GM21619 (cell line): Measurements from ENCODE around the gene SOX2.

Experiments used
- ATAC-seq: cut with Tn5 transposase; IDR thresholded peaks from one replicate; pipeline ENCODE4 v1.9.1; 2021; ENCODE audit not compliant: unreplicated experiment

Gene SOX2

DNA sequence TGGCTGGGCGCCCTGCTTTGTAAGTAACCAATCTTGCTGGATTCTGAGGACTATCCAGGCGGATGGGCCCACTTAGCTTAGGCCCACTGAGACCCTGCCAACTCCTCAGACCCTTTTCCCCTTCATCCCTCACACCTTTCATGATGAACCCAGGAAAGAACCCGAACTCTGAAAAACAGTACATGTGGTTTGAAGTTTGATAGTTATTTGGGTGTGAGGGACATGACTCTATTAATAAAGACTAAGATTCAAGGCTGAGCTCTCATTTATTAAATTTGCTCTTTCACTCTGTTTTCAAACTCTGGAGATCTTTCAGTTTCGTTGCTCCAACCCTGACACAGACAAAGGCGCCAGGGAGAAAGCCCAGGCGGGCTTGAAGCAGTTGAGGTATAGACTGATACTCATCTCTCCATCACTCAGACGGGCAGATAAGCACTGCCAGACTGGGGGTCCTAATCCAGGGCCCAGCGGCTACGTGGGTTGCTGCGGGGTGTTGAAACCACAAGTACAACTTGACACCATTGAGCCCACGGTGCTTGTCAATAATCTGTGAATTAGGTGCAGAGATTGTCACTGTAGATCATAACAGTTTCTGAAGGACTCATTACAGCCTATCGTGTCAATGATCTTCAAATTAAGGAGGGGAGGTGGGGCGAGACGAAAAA is 7.2 kb upstream of the SOX2 start:
- no peak for ATAC-seq

DNA sequence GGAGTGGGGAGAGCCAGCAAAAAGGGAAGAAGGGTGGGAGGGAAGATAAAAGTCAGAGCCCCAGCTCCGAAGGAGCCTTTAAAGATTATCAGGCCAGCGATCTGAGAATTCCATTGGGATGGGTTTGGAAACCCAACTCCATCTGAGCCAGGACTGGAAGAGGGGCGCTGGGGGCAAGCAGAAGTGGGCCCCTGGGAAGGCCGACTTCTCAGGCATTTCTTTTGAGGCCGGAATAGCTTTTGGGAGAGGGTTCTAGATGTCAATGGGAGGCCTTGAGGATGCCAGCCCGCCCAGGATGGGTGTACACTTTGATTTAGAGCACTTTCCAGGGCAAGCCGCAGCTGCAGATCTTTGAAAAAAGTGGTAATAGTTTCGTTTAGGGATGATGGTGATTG is 6.6 kb upstream of the SOX2 start:
- no peak for ATAC-seq

DNA sequence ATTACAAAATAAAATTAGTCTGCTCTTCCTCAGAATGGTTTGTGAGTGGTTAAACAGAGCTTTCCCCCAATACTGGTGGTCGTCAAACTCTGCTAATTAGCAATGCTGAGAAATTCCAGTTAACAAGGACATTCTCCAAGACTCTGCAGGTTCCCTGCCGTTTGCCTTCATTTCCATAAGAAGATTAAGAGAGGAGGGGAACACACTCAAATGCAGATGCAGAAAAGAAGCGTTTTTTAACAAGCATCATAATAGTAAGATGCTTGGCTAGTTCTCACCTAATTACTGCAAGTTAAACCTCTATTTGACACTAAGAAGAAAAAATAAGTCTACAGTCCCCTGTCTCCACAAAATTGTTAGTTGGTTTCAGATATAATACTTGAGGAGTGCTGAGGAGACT is 3.7 kb upstream of the SOX2 start:
- no peak for ATAC-seq

DNA sequence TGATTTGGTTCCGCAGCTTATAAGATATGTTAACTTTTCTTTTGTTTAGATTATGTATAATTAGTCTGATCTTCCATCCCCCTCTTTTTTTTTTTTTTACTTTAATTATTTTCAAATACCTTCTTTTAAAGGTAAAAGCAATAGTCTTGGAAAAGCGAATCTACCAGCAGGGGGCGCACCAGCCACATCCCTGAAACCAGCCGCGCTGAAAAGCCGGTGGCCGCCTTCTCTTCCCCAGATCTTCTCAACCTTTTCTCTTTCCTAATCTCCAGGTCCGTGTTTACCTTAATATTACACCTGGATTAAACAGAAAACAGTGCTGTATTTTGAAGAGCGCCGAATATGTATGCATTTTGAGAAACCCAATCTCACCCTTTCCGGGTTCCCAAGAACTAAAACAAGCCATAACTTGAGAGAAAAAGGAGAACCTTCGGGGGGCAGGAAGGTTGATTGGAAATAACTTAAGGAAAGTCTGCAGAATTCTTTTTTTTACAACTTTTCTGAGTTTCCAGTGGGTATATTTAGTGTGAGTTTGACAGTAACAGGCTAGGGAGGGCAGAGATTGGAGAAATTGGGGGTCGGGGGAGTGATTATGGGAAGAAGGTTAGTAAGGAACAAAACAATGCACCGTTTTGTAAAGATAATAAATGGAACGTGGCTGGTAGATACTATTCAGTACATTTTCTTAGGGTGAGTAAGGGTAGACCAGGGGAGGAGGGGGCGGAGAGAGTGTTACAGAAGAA is 2.0 kb upstream of the SOX2 start:
- peak; percentile 60 for ATAC-seq

DNA sequence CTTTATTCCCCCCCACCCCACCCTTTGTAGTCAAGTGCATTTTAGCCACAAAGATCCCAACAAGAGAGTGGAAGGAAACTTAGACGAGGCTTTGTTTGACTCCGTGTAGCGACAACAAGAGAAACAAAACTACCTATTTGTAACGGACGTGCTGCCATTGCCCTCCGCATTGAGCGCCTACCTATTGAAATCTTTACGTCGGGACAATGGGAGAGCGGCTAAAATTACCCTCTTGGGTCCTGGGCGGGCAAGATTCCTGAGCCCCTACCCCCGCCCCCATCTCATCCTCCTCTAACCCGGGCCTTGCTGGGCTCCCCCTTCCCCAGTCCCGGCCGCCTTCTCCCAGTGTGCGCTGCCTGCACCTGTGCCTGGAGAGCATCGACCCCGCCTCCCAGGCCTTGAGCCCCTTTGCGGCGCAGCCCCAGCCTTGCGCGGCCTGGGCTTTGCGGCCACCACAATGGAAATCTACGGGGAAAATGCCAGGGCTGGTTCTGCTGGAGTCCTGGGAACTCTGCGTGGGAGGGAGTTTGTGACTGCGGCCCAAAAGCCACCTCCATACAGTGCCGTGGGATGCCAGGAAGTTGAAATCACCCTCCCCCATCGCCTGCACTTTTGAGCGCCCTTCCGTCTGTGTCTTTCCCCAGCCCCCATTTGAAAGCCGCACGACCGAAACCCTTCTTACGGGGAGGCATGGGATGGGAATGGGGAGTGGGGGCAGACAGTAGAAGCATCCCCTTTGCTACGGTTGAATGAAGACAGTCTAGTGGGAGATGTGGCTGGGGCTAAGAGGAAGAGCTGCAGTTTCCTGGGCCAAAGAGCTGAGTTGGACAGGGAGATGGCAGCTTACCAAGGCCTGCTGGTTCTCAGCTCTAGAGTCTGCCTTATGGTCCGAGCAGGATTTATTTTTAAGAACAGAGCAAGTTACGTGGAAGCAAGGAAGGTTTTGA is 1.1 kb upstream of the SOX2 start:
- ATAC-seq: no peak

DNA sequence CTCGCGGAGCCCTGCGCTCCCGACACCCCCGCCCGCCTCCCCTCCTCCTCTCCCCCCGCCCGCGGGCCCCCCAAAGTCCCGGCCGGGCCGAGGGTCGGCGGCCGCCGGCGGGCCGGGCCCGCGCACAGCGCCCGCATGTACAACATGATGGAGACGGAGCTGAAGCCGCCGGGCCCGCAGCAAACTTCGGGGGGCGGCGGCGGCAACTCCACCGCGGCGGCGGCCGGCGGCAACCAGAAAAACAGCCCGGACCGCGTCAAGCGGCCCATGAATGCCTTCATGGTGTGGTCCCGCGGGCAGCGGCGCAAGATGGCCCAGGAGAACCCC is 464 bp downstream of the SOX2 start:
- ATAC-seq: no peak

DNA sequence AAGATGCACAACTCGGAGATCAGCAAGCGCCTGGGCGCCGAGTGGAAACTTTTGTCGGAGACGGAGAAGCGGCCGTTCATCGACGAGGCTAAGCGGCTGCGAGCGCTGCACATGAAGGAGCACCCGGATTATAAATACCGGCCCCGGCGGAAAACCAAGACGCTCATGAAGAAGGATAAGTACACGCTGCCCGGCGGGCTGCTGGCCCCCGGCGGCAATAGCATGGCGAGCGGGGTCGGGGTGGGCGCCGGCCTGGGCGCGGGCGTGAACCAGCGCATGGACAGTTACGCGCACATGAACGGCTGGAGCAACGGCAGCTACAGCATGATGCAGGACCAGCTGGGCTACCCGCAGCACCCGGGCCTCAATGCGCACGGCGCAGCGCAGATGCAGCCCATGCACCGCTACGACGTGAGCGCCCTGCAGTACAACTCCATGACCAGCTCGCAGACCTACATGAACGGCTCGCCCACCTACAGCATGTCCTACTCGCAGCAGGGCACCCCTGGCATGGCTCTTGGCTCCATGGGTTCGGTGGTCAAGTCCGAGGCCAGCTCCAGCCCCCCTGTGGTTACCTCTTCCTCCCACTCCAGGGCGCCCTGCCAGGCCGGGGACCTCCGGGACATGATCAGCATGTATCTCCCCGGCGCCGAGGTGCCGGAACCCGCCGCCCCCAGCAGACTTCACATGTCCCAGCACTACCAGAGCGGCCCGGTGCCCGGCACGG is 991 bp downstream of the SOX2 start:
- no peak for ATAC-seq

DNA sequence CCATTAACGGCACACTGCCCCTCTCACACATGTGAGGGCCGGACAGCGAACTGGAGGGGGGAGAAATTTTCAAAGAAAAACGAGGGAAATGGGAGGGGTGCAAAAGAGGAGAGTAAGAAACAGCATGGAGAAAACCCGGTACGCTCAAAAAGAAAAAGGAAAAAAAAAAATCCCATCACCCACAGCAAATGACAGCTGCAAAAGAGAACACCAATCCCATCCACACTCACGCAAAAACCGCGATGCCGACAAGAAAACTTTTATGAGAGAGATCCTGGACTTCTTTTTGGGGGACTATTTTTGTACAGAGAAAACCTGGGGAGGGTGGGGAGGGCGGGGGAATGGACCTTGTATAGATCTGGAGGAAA is 1.5 kb downstream of the SOX2 start:
- no peak for ATAC-seq

DNA sequence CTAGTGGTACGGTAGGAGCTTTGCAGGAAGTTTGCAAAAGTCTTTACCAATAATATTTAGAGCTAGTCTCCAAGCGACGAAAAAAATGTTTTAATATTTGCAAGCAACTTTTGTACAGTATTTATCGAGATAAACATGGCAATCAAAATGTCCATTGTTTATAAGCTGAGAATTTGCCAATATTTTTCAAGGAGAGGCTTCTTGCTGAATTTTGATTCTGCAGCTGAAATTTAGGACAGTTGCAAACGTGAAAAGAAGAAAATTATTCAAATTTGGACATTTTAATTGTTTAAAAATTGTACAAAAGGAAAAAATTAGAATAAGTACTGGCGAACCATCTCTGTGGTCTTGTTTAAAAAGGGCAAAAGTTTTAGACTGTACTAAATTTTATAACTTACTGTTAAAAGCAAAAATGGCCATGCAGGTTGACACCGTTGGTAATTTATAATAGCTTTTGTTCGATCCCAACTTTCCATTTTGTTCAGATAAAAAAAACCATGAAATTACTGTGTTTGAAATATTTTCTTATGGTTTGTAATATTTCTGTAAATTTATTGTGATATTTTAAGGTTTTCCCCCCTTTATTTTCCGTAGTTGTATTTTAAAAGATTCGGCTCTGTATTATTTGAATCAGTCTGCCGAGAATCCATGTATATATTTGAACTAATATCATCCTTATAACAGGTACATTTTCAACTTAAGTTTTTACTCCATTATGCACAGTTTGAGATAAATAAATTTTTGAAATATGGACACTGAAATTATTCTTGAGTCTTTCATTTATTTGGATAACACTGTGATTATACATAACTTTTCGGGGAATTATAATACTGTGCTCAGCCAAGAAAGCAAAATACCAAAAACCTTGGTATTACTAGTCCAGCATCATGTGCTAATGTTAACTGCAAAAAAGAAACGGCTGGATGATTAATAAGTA is 2.2 kb downstream of the SOX2 start:
- no peak for ATAC-seq

DNA sequence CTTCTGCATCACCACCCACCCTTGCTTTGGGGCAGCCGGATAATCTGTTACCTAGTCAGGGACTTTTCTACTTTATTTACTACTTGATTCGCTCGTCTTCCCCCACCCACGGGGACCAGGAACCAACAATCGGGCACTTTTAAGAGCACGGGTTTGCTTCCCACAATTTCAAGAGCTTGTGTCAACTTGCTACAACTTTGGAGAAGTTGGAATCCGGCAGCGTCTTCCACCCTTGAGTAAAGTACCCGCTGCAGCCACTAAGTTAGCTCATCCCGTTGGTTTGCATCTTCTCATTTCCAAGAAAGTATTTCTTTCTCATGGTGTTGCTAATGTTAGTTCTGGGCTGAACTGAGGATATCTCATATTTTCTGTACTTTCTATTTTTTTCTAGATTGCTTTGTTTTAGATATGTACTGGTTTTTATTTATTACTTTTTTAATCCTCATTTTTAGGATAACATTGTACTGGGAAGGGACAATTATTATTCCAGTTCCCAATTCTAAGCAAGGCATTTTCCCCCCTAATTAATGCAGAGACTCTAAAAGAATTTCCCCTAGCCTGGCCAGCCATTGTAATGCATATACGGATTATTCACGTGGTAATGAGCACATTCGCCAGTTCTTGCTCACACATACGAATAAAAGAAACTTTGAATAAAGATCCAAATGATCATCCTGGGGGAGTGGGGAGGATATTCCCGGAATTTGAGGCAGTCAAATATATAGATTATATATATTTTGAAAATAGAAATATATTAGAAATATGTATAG is 4.0 kb downstream of the SOX2 start:
- no peak for ATAC-seq

DNA sequence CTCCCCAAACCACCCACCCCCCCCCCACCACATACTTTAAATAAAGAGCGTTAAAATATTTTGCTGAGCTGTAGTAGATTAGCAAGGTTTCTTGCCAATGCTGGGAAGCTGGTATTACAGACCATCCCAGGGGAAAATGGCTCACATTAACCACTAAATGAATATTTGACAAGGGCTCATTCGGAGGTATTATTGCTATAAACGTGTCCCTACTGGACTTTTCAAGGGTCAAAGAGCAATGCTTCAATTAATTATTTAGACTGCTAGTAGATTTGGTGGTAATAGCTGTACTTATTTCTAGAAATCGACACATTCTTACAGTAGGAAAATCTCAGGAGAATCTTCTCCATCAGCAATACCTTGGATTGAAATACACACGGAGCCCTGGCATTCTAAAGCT is 5.2 kb downstream of the SOX2 start:
- no peak for ATAC-seq

DNA sequence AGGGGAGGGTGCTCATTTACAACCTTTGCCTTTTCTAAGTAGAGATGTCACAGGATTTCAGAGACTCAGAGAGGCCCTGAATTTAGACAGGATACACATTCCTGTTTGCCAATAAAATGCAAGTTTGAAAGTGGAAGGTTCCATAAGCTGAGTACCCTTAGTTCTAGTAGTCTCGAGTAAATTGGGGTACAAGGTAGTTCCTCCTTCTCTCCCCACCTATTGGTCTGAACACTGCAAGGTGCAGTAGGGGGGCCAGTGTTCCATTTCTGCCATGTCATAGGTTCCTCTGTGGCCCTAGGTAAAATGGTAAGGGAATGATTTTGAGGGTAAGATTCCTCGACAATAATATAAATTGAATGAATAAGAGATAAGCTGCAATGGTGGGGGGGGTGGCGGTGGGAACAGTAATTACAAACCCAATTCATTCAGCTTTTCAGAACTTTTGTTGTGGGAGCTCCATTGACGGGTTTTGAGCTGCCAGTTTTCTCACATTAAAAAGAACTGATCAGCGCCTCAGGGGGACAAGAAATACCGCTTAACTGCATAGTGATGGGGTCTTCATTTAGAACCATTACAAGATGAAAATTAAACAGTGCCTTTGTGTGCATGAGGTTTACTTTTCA is 5.9 kb downstream of the SOX2 start:
- ATAC-seq: no peak

DNA sequence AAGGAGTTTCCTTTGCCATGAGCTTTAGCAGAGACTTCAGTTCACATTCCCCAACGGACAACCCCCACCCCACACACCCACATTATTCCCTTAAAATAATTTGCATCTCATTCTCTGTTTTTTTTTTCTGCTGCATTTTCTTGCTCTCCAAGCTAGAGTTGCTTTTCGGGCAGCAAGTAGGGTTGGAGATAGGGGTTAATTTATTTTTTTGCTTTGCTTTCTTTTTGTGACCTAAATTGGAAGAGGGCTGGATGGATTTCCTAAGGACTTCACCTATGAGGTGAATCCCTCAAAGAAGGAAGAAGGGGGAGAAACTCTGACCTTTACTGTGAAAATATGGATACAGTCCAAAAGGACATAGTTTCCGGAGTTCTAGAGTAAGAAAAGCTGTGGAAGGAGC is 6.6 kb downstream of the SOX2 start:
- no peak for ATAC-seq

DNA sequence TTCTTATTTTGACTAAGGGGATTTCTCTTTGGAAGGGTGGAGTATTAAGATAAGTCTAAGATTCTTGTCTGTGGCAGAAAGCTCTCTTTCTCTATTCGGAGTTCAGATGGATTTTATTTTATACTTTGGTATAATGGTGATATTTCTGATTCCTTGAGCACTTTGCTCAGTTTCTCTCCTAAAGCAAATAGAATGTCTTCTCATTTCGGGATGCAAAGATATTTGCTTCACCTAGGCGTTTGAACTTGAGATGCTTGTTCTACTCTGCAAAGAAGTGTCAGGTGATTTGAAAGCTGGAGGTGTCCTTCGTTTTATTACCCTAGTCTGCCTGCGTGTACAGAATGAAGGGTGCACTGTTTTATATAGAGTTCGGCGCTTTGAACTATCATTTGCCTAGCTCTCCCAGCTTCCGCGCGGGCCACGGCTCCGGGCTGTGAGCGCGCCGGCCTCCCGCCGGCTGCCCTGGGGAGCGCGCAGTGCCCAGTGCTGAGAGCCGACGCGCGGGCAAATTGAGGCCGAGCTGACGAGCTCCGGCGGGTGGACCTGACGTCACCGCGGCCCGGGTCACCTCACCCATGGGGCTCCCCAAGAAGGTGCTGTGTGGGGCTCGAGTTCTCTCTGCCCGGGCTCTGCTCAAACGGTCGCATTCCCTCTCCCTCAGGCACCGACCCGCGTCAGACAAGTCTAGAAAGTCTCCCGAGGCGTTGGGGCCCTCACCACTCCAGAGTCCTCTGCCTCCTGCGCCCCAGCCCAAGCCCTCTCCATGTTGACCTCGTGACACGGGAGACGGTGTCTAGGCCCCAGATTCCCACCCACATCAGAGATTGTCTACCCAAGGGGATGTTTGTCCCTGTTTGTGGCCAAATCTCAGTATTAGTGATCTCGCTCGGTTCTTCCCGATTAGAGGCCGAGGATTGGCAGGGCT is 7.5 kb downstream of the SOX2 start:
- no peak for ATAC-seq

DNA sequence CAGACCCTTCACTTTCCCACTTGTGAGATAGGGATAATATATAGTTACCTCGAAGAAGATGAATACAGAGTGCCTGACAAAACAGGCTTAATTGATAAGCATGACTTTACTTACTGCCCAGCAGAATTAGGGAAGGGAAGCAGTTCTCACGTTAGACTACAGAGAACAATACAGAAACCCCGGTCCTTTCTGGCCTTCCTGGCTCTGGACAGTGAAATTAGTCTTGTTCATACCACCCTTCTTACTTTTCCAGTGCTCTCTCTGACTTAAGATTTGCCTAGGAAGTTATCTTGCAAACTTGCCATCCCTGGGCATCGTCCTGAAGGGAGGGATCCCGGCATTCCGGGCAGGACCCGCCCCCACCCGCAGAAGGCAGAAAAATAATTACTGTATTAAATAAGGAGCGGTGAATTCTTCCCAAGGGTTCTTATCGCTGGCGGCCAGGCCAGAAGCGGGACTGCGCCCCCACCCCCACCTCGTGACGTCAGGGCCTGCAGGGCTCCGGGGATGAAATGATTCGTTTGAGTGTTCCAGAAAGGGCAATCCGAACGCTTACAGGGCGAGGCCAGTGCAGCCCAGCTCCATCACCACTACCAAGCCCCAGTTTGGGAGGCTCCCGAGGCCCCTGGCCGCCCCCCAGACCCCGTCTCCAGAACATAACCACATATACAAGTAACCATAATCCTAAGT is 8.4 kb downstream of the SOX2 start:
- ATAC-seq: no peak

DNA sequence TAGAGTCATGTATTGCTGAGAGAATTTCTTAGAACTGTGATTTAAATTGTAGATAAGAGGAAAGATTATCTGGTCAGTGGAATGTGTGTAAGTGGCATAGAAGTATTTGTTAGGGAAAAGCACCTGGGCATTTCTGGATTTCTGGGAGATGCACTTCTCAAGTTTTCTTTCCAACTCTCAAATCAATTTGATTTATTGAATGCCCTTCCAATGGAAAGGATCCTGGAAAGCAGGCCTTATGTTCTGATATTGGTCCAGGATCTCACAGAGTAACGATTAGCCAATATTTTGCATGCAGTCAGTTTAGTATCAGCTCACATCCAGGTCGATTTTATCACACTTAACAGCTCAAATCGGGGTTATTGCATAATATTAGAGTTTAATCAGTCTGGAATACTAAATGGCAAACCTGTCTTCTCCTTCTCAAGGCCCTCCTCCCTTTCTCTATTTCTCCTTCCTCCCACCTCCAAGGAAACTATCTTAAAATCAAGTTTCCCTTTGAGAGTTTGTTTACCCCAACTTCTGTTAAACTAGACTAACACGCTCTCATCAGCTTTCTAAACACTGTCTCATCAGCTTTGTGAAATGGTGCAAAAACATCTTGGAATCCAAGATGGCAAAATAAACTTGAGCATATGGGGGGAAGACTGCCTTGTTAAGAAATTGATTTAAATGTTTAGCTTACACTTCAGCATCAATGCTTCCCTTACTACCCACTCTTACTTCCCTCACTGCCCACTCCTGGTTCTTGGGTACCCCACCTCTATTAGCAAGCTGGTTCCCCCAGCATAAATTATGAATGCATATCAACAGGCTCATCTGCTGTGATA is 9.5 kb downstream of the SOX2 start:
- ATAC-seq: no peak

DNA sequence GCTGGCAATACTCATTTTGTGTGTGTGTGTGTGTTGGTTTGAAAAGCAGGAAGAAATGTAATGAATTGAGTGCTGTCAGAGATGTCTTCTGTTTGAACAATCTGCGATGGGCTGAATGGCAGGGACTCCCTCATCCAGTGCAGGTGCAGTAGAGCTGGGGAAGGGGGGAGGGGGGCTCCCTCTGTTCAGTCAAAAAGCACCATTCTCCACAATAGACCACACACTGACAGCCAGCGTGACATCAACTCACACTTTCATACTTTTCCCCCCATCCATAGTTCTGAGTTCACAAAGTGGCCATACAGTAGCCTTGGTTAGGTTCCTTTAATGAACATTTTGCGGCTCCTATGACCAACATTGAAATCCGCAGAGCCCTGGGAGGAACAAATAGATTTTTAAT is 10.4 kb downstream of the SOX2 start:
- ATAC-seq: no peak
